ENCODE data around the gene RDX. TPM values are rescaled to one million over a fixed set of nuclear protein-coding genes. Genes with fewer than 3 reads are reported as not detected.
"Not testable (repeated sequence)": the region's sequence is repeated elsewhere in the genome, so short reads cannot be mapped to it uniquely, and the experiment has no call there.

The RDX gene
- total RNA-seq, 1 experiment from 2014 or later, result 111 TPM

DNA sequence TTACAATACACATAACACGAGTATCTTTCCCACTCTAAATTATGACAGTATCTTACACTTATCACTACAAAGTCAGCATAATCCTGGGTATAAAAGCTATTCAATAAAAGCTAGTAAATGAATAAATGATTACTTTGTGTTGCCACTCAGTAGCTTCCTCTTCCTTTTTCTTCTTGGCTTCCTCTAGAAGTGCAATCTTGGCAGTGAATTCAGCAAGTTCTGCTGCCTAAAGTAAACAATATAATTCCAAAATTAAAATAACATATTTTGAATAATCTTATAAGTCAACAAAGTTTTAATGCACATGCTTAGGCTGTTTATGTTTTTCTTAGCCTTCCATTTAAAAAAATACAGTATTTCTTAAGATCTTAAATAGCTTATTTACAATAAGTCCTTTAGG lies 60.4 kb downstream of the RDX start:
- no peaks in the 10 kb centered on the region for H3K27me3 ChIP-seq (replicated peaks)
- no peak for DNase-seq (ENCODE audit: low read depth in 1 of 2, low spot score in 2 of 2)
- no peaks in the 10 kb centered on the region for H3K4me1 ChIP-seq (replicated peaks)
- H3K27ac ChIP-seq, result no peak overlapping the region
- H3K36me3 ChIP-seq, result peaks cover 46% of the 10 kb centered on the region
- H3K4me3 ChIP-seq, result no peak overlapping the region
- H3K9me3 ChIP-seq (replicated peaks), result no peaks in the 10 kb centered on the region

DNA sequence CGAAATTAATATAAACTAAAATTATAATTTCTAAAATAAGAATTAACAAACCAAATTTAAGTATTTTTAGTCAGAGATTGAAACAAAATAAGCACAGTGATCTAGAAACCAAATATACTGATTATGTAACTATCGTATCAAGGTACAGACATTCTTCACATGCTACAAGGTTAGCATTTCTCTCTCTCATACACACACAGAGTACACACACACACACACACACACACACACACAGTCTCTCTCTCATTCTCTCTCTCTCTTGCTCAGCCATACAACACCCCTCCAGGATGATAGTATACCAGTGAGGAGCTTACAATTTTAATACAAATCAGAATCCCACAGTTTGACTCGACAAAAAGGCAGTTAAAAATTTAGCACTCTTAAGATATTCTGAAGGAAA lies 66.0 kb downstream of the RDX start:
- Histone ChIP-seq H3K27me3 (replicated peaks) (no peaks in the 10 kb centered on the region), H3K9me3 (replicated peaks) (no peaks in the 10 kb centered on the region), H3K36me3 (peaks cover 28% of the 10 kb centered on the region), H3K4me1 (replicated peaks) (no peaks in the 10 kb centered on the region), H3K27ac (no peak overlapping the region), H3K4me3 (no peak overlapping the region)
- DNase-seq (ENCODE audit: low read depth in 1 of 2, low spot score in 2 of 2), result no peak

DNA sequence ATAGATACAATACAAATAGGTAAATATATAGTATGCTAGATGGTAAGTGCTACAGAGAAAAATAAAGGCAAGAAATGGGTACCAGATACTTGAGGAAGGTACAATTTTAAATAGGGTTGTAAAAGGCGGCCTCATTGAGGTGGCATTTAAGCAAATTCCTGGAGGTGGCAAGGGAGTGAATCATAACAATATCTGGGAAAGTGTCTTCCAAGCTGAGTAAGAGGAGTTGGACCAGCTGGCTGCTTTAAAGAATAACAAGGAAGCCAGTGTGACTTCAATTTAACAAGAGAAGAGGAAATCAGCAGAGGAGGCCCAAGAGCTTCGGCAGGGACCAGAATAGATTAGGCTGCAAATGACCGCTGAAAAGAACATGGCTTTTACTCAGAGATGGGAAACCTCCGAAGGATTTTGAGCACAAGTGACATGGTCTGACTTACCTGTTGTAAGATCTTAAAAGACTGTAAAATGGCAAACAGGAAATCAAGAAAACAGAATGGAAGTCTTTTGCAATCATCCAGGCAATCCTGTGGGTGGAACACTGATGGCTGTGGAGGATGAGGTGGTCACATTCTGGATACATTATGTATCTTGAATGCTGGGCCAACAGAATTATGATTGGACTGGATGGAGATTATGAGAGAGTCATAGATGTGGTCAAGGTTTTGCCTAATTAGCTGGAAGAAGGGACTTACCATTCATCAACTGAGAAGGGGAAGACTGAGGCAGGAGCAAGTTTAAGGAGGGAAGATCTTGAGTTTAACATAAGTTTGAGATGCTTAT lies 77.2 kb downstream of the RDX start:
- H3K9me3 ChIP-seq (replicated peaks), result no peaks in the 10 kb centered on the region
- H3K4me3 ChIP-seq, result no peak overlapping the region
- no peak overlapping the region for H3K27ac ChIP-seq
- DNase-seq (ENCODE audit: low read depth in 1 of 2, low spot score in 2 of 2), result no peak
- H3K27me3 ChIP-seq (replicated peaks), result no peaks in the 10 kb centered on the region
- no peaks in the 10 kb centered on the region for H3K36me3 ChIP-seq
- H3K4me1 ChIP-seq (replicated peaks), result no peaks in the 10 kb centered on the region

DNA sequence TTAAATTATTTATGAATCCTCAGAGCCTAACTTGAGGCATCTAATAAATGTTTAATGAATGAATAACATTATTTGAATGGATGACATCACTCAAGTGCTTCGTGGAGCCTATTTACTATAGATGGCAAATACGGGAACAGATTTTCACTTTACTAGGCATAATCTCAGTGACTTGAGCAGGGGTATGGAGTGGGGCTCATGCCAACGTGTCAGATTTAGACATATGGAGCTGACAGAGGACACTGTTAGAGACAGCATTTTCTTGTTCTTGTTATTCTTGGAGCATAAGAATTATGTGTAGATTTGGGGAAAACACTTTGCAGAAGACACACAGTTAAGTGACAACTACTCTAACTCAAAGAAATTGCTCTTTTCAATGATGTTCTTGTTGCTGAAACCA lies 78.5 kb downstream of the RDX start:
- no peak for DNase-seq (ENCODE audit: low read depth in 1 of 2, low spot score in 2 of 2)
- Histone ChIP-seq H3K9me3 (replicated peaks) (no peaks in the 10 kb centered on the region), H3K4me3 (no peak overlapping the region), H3K27ac (no peak overlapping the region), H3K27me3 (replicated peaks) (no peaks in the 10 kb centered on the region), H3K4me1 (replicated peaks) (no peaks in the 10 kb centered on the region), H3K36me3 (no peaks in the 10 kb centered on the region)

- no peaks in the 10 kb centered on the region for H3K9me3 ChIP-seq (replicated peaks)
- H3K4me1 ChIP-seq (replicated peaks), result no peaks in the 10 kb centered on the region
- H3K4me3 ChIP-seq, result no peak overlapping the region
- no peaks in the 10 kb centered on the region for H3K27me3 ChIP-seq (replicated peaks)
- no peak overlapping the region for H3K27ac ChIP-seq
- DNase-seq (ENCODE audit: low read depth in 1 of 2, low spot score in 2 of 2), result no peak
- no peaks in the 10 kb centered on the region for H3K36me3 ChIP-seq
Measured at GRCh38 chr11:110217223-110217877, 79.1 kb downstream of the RDX start.

GRCh38 chr11:110209313-110209694 lies 87.1 kb downstream of the RDX start:
- DNase-seq (ENCODE audit: low read depth in 1 of 2, low spot score in 2 of 2); H3K36me3 ChIP-seq; H3K4me3 ChIP-seq; H3K27me3 ChIP-seq (replicated peaks); H3K4me1 ChIP-seq (replicated peaks); H3K9me3 ChIP-seq (replicated peaks); H3K27ac ChIP-seq: not testable (repeated sequence)

- H3K36me3 ChIP-seq; H3K4me3 ChIP-seq; H3K9me3 ChIP-seq (replicated peaks); H3K27me3 ChIP-seq (replicated peaks); DNase-seq (ENCODE audit: low read depth in 1 of 2, low spot score in 2 of 2); H3K27ac ChIP-seq; H3K4me1 ChIP-seq (replicated peaks): not testable (repeated sequence)
Measured at GRCh38 chr11:110208678-110209312, 87.6 kb downstream of the RDX start.

DNA sequence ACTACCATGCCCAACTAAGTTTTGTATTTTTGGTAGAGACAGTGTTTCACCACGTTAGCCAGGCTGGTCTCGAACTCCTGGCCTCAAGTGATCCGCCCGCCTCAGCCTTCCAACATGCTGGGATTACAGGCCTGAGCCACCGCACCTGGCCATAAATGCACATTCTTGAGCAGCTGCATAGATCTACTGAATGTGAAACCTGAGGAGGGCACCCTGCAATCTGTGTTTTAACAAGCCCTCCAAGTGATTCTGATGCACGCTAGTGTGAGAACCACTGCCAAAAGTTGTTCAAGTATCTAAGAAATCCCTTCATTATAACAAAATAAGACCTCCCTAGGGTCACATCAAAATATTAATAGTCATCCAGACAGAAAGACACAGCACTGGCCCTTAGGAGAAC lies 89.3 kb downstream of the RDX start:
- Histone ChIP-seq H3K36me3 (no peaks in the 10 kb centered on the region), H3K27ac (no peak overlapping the region), H3K9me3 (replicated peaks) (no peaks in the 10 kb centered on the region), H3K4me1 (replicated peaks) (no peaks in the 10 kb centered on the region), H3K4me3 (no peak overlapping the region), H3K27me3 (replicated peaks) (no peaks in the 10 kb centered on the region)
- no peak for DNase-seq (ENCODE audit: low read depth in 1 of 2, low spot score in 2 of 2)

DNA sequence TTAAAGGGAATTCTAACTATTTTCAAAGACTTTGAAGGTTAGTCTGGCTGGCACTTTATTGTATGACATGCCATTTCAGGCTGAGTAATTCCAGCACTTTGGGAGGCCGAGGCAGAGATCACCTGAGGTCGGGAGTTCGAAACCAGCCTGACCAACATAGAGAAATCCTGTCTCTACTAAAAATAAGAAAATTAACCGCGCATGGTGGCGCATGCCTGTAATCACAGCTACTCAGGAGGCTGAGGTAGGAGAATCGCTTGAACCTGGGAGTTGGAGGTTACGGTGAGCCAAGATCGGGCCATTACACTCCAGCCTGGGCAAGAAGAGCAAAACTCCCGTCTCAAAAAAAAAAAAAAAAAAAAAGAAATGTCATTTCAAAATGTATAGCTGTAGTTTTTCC lies 95.6 kb downstream of the RDX start:
- Histone ChIP-seq H3K27me3 (replicated peaks) (no peaks in the 10 kb centered on the region), H3K9me3 (replicated peaks) (no peaks in the 10 kb centered on the region), H3K4me1 (replicated peaks) (peaks cover 18% of the 10 kb centered on the region), H3K4me3 (no peak overlapping the region), H3K36me3 (no peaks in the 10 kb centered on the region), H3K27ac (no peak overlapping the region)
- DNase-seq (ENCODE audit: low read depth in 1 of 2, low spot score in 2 of 2), result no peak

DNA sequence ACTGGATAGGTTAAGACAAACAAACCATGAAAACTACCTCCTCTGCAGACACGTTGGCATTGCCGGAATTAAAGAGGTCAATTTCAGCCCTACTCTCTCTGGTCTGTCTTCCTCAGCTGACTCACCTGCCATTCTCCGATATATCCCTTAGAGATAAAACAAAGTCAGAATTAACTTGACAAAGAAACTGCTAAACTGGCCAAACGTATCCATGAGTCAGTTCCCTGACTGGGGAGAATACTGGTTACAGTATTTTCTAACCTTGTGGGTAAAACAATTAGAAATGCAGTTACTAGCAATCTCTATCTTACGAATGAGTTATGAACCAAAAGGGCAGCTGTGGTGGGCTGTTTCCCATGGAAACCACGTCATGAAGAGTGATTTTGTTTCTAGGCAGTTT lies 96.2 kb downstream of the RDX start:
- no peak for DNase-seq (ENCODE audit: low read depth in 1 of 2, low spot score in 2 of 2)

DNA sequence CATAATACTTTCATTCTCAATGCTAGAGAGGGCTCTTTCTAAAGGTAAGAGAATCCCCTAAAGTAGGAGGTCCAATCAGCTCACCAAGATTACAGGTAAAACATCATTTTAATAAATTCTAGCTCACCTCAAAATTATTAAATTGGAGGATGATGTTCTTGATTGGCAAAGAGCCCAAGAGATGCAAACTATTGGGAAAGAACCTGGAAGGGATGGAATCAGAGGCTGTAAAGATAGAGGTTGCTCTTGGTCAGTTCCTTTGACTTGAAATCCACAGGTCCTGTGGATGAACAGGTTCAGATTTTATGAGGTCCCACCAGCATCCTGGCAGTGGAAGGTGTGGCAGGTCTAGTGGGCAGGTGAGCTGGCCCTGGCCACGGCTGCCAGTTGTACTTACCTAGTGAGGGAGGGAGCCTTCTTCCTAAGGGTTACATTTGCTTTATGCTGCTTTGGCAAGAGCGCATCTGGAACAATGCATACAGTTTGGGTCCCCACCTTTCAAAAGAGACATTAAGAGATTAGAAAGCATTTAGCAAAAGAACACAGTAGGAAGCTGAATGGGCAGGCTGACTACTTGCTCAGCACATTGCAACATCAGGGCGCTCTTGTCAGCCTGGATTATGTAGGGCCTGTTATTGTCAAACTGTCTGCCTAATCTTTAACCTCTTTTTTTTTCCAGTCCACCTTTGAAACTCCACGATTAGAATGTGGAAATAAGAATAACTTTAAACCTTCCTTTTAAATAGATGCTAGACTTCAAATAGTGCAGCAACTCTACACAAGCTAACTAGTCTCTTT lies 97.0 kb downstream of the RDX start:
- no peak overlapping the region for H3K4me3 ChIP-seq
- H3K9me3 ChIP-seq (replicated peaks), result no peaks in the 10 kb centered on the region
- H3K27ac ChIP-seq, result no peak overlapping the region
- no peaks in the 10 kb centered on the region for H3K27me3 ChIP-seq (replicated peaks)
- peaks cover 33% of the 10 kb centered on the region for H3K4me1 ChIP-seq (replicated peaks)
- H3K36me3 ChIP-seq, result no peaks in the 10 kb centered on the region
- no peak for DNase-seq (ENCODE audit: low read depth in 1 of 2, low spot score in 2 of 2)

More for the DNA sequence above, 96.2 kb downstream of the RDX start:
- H3K27me3 ChIP-seq (replicated peaks), result no peaks in the 10 kb centered on the region
- no peak overlapping the region for H3K27ac ChIP-seq
- H3K36me3 ChIP-seq, result no peaks in the 10 kb centered on the region
- no peak overlapping the region for H3K4me3 ChIP-seq
- peaks cover 24% of the 10 kb centered on the region for H3K4me1 ChIP-seq (replicated peaks)
- no peaks in the 10 kb centered on the region for H3K9me3 ChIP-seq (replicated peaks)

DNA sequence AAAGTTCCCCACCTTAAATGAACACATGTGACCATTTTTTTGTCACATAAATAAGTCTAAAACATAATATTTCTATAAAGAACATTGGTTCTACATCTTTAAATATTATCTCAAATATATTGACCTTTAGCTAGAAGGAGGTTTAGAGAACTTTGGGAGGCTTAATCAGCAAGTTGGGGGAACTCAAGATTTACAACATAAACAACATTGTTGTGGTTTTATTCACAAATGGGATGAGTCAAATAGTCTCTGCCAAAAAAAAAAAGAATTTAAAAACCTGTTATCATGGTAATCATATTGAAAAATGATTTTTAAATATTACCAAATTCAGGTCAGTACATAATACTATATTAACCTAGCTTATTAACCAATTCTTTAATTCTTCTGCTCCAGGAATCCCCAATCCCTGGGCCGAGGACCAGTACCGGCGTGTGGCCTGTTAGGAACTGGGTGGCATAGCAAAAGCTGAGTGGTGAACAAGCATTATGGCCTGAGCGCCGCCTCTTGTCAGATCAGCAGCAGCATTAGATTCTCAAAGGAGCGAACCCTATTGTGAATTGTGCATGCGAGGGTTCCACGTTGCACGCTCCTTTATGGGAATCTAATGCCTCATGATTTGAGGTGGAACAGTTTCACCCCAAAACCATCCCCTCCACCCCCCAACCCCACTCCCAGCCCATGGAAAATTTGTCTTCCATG lies 98.2 kb downstream of the RDX start:
- no peaks in the 10 kb centered on the region for H3K9me3 ChIP-seq (replicated peaks)
- H3K4me3 ChIP-seq, result no peak overlapping the region
- H3K4me1 ChIP-seq (replicated peaks), result peaks cover 38% of the 10 kb centered on the region
- H3K27ac ChIP-seq, result no peak overlapping the region
- peak in 1 of 2 experiments; percentile 31 for DNase-seq (ENCODE audit: low read depth in 1 of 2, low spot score in 2 of 2)
- no peaks in the 10 kb centered on the region for H3K27me3 ChIP-seq (replicated peaks)
- H3K36me3 ChIP-seq, result no peaks in the 10 kb centered on the region

GRCh38 chr11:110196884-110197420 lies 99.5 kb downstream of the RDX start:
- no peak for DNase-seq (ENCODE audit: low read depth in 1 of 2, low spot score in 2 of 2)
- Histone ChIP-seq H3K4me3 (no peak overlapping the region), H3K4me1 (replicated peaks) (peaks cover 38% of the 10 kb centered on the region), H3K27ac (no peak overlapping the region), H3K27me3 (replicated peaks) (no peaks in the 10 kb centered on the region), H3K9me3 (replicated peaks) (no peaks in the 10 kb centered on the region), H3K36me3 (no peaks in the 10 kb centered on the region)
